ENCODE data around the gene ENDOD1. TPM values are rescaled to one million over a fixed set of nuclear protein-coding genes. Genes with fewer than 3 reads are reported as not detected.

Gene ENDOD1
- total and polyA plus RNA-seq, 2 experiments from 2014 or later, result 0.76 to 4.0 TPM

DNA sequence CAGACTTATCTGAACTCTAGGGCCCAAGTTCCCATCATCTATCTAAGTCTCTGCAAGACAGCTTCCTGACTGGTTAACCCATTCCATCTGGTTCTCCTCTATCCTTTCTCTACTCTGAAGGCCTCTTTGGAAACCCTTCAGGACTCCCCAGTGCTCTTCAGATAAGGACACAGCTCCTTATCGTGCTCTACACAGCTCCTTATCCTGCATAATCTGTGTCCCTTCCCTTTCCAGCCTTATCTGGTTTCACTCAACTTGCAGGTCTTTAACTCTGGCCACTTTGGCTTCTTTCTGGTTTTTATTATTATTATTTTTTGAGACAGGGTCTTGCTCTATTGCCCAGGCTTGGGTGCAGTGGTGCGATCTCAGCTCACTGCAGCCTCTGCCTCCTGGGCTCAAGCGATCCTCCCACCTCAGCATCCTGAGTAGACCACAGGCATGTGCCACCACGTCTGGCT lies 10.6 kb downstream of the ENDOD1 start (continued):
- TF ChIP-seq EZH2phosphoT487 (IDR thresholded peaks at IDR 0.05; ENCODE audit: unreplicated experiment), result no peak
- TF ChIP-seq, protein P1, sequence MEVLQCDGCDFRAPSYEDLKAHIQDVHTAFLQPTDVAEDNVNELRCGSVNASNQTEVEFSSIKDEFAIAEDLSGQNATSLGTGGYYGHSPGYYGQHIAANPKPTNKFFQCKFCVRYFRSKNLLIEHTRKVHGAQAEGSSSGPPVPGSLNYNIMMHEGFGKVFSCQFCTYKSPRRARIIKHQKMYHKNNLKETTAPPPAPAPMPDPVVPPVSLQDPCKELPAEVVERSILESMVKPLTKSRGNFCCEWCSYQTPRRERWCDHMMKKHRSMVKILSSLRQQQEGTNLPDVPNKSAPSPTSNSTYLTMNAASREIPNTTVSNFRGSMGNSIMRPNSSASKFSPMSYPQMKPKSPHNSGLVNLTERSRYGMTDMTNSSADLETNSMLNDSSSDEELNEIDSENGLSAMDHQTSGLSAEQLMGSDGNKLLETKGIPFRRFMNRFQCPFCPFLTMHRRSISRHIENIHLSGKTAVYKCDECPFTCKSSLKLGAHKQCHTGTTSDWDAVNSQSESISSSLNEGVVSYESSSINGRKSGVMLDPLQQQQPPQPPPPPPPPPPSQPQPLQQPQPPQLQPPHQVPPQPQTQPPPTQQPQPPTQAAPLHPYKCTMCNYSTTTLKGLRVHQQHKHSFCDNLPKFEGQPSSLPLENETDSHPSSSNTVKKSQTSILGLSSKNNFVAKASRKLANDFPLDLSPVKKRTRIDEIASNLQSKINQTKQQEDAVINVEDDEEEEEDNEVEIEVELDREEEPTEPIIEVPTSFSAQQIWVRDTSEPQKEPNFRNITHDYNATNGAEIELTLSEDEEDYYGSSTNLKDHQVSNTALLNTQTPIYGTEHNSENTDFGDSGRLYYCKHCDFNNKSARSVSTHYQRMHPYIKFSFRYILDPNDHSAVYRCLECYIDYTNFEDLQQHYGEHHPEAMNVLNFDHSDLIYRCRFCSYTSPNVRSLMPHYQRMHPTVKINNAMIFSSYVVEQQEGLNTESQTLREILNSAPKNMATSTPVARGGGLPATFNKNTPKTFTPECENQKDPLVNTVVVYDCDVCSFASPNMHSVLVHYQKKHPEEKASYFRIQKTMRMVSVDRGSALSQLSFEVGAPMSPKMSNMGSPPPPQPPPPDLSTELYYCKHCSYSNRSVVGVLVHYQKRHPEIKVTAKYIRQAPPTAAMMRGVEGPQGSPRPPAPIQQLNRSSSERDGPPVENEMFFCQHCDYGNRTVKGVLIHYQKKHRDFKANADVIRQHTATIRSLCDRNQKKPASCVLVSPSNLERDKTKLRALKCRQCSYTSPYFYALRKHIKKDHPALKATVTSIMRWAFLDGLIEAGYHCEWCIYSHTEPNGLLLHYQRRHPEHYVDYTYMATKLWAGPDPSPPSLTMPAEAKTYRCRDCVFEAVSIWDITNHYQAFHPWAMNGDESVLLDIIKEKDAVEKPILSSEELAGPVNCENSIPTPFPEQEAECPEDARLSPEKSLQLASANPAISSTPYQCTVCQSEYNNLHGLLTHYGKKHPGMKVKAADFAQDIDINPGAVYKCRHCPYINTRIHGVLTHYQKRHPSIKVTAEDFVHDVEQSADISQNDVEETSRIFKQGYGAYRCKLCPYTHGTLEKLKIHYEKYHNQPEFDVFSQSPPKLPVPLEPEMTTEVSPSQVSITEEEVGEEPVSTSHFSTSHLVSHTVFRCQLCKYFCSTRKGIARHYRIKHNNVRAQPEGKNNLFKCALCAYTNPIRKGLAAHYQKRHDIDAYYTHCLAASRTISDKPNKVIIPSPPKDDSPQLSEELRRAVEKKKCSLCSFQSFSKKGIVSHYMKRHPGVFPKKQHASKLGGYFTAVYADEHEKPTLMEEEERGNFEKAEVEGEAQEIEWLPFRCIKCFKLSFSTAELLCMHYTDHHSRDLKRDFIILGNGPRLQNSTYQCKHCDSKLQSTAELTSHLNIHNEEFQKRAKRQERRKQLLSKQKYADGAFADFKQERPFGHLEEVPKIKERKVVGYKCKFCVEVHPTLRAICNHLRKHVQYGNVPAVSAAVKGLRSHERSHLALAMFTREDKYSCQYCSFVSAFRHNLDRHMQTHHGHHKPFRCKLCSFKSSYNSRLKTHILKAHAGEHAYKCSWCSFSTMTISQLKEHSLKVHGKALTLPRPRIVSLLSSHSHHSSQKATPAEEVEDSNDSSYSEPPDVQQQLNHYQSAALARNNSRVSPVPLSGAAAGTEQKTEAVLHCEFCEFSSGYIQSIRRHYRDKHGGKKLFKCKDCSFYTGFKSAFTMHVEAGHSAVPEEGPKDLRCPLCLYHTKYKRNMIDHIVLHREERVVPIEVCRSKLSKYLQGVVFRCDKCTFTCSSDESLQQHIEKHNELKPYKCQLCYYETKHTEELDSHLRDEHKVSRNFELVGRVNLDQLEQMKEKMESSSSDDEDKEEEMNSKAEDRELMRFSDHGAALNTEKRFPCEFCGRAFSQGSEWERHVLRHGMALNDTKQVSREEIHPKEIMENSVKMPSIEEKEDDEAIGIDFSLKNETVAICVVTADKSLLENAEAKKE (CRISPR knock-in tag; IDR thresholded peaks at IDR 0.05), result no peak

DNA sequence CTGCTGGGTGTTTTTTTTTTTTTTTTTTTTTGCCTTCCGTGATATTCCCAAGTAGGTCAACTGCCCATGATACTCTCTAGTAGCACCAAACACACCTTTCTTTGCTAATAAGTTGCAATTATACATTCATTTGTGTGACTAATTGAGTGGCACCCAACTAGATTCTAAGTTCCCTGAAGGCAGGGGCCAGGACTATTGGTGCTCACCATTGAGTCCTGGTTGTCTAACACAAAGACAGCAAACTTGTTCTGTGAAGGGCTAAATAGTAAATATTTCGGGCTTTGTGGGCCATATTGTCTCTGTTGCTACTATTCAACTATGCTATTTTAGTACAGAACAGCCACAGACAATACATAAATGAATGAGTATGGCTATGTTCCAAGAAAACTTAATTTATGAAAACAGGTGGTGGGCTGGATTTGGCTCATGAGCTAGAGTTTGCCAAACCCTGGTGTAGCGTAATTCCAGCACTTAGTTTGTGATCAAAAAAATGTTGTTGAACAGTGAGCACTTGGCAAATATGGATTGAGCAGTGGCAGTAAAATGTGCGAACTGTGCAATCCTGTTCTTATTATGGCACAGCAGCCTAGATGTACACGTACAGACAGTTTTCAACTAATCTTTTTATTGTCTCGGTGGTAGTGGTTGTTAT lies 11.3 kb downstream of the ENDOD1 start:
- Histone ChIP-seq H3K36me3 (ENCODE audit: insufficient read depth) (no peaks in the 10 kb centered on the region), H2AFZ (no peak overlapping the region), H3K4me3 (no peak overlapping the region), H3K79me2 (replicated peaks; ENCODE audit: insufficient read depth) (no peaks in the 10 kb centered on the region), H3F3A (replicated peaks; ENCODE audit: low read depth) (no peaks in the 10 kb centered on the region), H3K4me1 (ENCODE audit: insufficient read depth) (no peaks in the 10 kb centered on the region), H3K27ac (ENCODE audit: low read depth) (no peak overlapping the region), H3K9me2 (ENCODE audit: insufficient read depth) (no peaks in the 10 kb centered on the region), H3K4me2 (no peak overlapping the region), H3K27me3 (ENCODE audit: insufficient read depth) (no peaks in the 10 kb centered on the region), H4K20me1 (replicated peaks; ENCODE audit: insufficient read depth) (no peaks in the 10 kb centered on the region)
- Mint-ChIP-seq H3K27me3 (ENCODE audit: insufficient read depth, low read depth, poor library complexity) (peaks cover 7% of the 10 kb centered on the region), H3K4me1 (no peaks in the 10 kb centered on the region; the same call in 2 of the 3 replicates), H3K4me3 (no peak overlapping the region), H3K9me3 (no peaks in the 10 kb centered on the region), H3K36me3 (ENCODE audit: low read depth) (no peaks in the 10 kb centered on the region), H3K27ac (no peak overlapping the region)
- no peak for DNase-seq (ENCODE audit: low spot score)
- ATAC-seq, result no peak
- TF ChIP-seq ZNF331 (CRISPR knock-in tag; IDR thresholded peaks at IDR 0.05; ENCODE audit: low read depth) (no peak), NANOG (IDR thresholded peaks at IDR 0.05; ENCODE audit: borderline replicate concordance) (no peak), ZNF114 (CRISPR knock-in tag; IDR thresholded peaks at IDR 0.05) (no peak), STAT1 (IDR thresholded peaks at IDR 0.05; ENCODE audit: unreplicated experiment) (no peak), JUNB (IDR thresholded peaks at IDR 0.05; ENCODE audit: unreplicated experiment) (no peak), CREB1 (CRISPR knock-in tag; IDR thresholded peaks at IDR 0.05; ENCODE audit: low read depth) (no peak), EZH2 (IDR thresholded peaks at IDR 0.05; ENCODE audit: low read depth, unreplicated experiment) (no peak), EZH2phosphoT487 (IDR thresholded peaks at IDR 0.05; ENCODE audit: unreplicated experiment) (no peak)
- TF ChIP-seq, protein P2, sequence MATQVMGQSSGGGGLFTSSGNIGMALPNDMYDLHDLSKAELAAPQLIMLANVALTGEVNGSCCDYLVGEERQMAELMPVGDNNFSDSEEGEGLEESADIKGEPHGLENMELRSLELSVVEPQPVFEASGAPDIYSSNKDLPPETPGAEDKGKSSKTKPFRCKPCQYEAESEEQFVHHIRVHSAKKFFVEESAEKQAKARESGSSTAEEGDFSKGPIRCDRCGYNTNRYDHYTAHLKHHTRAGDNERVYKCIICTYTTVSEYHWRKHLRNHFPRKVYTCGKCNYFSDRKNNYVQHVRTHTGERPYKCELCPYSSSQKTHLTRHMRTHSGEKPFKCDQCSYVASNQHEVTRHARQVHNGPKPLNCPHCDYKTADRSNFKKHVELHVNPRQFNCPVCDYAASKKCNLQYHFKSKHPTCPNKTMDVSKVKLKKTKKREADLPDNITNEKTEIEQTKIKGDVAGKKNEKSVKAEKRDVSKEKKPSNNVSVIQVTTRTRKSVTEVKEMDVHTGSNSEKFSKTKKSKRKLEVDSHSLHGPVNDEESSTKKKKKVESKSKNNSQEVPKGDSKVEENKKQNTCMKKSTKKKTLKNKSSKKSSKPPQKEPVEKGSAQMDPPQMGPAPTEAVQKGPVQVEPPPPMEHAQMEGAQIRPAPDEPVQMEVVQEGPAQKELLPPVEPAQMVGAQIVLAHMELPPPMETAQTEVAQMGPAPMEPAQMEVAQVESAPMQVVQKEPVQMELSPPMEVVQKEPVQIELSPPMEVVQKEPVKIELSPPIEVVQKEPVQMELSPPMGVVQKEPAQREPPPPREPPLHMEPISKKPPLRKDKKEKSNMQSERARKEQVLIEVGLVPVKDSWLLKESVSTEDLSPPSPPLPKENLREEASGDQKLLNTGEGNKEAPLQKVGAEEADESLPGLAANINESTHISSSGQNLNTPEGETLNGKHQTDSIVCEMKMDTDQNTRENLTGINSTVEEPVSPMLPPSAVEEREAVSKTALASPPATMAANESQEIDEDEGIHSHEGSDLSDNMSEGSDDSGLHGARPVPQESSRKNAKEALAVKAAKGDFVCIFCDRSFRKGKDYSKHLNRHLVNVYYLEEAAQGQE (IDR thresholded peaks at IDR 0.05; ENCODE audit: unreplicated experiment), result no peak
- TF ChIP-seq, protein P3, sequence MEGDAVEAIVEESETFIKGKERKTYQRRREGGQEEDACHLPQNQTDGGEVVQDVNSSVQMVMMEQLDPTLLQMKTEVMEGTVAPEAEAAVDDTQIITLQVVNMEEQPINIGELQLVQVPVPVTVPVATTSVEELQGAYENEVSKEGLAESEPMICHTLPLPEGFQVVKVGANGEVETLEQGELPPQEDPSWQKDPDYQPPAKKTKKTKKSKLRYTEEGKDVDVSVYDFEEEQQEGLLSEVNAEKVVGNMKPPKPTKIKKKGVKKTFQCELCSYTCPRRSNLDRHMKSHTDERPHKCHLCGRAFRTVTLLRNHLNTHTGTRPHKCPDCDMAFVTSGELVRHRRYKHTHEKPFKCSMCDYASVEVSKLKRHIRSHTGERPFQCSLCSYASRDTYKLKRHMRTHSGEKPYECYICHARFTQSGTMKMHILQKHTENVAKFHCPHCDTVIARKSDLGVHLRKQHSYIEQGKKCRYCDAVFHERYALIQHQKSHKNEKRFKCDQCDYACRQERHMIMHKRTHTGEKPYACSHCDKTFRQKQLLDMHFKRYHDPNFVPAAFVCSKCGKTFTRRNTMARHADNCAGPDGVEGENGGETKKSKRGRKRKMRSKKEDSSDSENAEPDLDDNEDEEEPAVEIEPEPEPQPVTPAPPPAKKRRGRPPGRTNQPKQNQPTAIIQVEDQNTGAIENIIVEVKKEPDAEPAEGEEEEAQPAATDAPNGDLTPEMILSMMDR (conservative IDR thresholded peaks at IDR 0.05; ENCODE audit: low read depth in 2 of 2), result no peak
